IPS-15b (cell line): ENCODE data around the gene TIFAB.

Source experiments
- H3K27me3 ChIP-seq: one replicate; pipeline ENCODE4 v1.6.1; 2013; ENCODE audit warnings: low read length; ENCODE audit not compliant: control insufficient read depth, insufficient read depth
- H3K36me3 ChIP-seq: one replicate; pipeline ENCODE4 v1.6.1; 2013; ENCODE audit warnings: low read length; ENCODE audit not compliant: control insufficient read depth, insufficient read depth
- H3K4me1 ChIP-seq: one replicate; pipeline ENCODE4 v1.6.1; 2013; ENCODE audit warnings: mild to moderate bottlenecking, low read length; ENCODE audit not compliant: control insufficient read depth, insufficient read depth
- H3K4me3 ChIP-seq: one replicate; pipeline ENCODE4 v1.5.1; 2013; ENCODE audit warnings: low read depth, low read length
- H3K9ac ChIP-seq: one replicate; pipeline ENCODE4 v1.6.1; 2013; ENCODE audit warnings: low read depth, mild to moderate bottlenecking, low read length
- H3K9me3 ChIP-seq: one replicate; pipeline ENCODE4 v1.6.1; 2013; ENCODE audit warnings: mild to moderate bottlenecking, low read length; ENCODE audit not compliant: control insufficient read depth, insufficient read depth

The TIFAB gene

DNA sequence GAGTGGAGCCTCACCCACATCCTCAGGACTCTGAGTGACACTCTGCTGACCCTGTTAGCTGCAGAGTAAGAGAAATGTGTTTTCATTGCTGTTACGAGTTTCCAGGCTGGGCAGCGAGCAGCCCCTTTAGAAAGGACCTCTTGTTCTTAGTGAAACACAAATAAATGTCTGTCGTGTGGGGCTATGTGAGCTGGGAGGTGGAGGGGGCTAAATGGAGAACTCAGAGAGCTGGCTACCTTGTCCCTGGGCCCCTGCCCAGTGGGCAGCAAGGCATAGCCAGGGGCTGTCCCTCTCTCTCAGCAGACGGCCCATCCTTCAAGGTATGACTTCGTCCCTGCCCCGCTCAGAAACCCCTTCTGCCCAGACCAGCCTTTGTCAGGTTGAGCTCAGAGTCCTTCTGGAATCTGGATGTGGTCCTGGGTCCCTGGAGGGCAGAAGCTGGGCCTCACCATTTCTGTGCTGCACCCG lies 15.2 kb downstream of the TIFAB start:
- Histone ChIP-seq H3K9ac (no peak overlapping the region), H3K4me3 (no peak overlapping the region), H3K4me1 (no peaks in the 10 kb centered on the region), H3K36me3 (no peaks in the 10 kb centered on the region), H3K9me3 (no peaks in the 10 kb centered on the region), H3K27me3 (no peaks in the 10 kb centered on the region)

DNA sequence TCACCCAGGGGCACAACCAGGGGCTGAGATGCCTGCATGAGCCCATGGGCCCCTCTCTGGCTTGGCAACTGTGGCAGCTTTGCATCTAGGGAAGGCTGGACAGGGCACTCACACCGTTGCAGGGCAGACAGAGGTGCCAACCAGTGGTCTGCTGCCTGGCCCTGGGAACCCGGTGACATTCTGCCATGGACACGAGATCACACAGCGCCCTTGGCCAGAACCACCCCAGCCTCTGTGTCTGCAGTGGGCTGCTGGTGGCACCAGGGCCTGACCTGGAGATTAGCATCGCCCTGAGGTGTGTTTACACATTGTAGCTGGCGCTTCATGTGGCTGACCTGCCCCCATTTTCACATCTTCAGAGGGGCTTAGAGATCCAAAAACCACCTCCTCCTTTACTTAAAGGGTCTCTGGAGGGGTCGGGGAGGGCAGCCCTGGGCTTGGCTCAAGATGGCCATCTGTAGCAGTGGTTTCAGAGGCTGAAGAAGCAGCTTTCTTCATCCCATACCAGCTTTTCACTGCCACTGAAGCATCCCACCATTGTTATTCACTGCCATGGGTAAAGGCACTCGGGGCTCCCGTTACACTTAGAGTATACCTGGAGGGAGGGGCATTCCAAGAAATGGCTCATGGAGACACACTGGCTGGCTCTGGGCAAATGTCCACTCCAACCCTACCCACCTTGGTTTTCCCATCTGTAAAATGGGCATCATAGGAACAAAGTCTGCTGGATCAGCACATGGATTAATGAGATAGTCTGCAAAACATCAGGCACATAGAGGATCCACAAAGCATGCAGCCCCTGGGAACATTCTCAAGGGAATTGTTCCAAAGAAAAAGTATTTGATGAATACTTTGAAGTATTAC lies 16.5 kb downstream of the TIFAB start:
- no peaks in the 10 kb centered on the region for H3K27me3 ChIP-seq
- no peak overlapping the region for H3K4me3 ChIP-seq
- H3K9ac ChIP-seq = no peak overlapping the region
- H3K36me3 ChIP-seq = no peaks in the 10 kb centered on the region
- H3K4me1 ChIP-seq = no peaks in the 10 kb centered on the region
- no peaks in the 10 kb centered on the region for H3K9me3 ChIP-seq

- H3K36me3 ChIP-seq = no peaks in the 10 kb centered on the region
- no peaks in the 10 kb centered on the region for H3K27me3 ChIP-seq
- H3K4me3 ChIP-seq = no peak overlapping the region
- no peaks in the 10 kb centered on the region for H3K9me3 ChIP-seq
- H3K9ac ChIP-seq = no peak overlapping the region
- no peaks in the 10 kb centered on the region for H3K4me1 ChIP-seq
Measured at GRCh38 chr5:135434591-135435466, 17.3 kb downstream of the TIFAB start.

- Histone ChIP-seq H3K27me3 (no peaks in the 10 kb centered on the region), H3K9ac (no peak overlapping the region), H3K9me3 (no peaks in the 10 kb centered on the region), H3K4me3 (no peak overlapping the region), H3K4me1 (no peaks in the 10 kb centered on the region), H3K36me3 (no peaks in the 10 kb centered on the region)
Measured at GRCh38 chr5:135433681-135434426, 18.3 kb downstream of the TIFAB start.

DNA sequence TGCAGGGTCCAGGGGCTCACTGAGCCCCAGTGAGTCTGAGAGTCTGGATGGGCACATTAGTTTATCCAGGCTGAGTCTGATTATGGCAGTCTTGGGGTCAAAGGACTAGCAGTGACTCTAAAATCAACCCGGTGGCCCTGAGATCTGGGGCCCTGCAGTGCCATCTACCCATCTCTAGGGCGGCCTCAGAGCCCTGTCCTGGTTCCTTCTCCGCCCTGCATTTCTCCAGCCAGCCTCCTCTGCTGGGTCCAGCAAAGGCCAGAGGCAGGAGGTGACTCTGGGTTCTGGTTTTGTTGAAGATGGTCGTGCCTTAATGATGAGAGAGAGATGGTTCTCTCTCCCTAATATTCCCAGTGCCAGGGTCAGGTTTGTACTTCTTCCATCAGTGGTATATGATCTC lies 20.0 kb downstream of the TIFAB start:
- Histone ChIP-seq H3K27me3 (no peaks in the 10 kb centered on the region), H3K4me1 (no peaks in the 10 kb centered on the region), H3K4me3 (no peak overlapping the region), H3K36me3 (no peaks in the 10 kb centered on the region), H3K9ac (no peak overlapping the region), H3K9me3 (no peaks in the 10 kb centered on the region)

DNA sequence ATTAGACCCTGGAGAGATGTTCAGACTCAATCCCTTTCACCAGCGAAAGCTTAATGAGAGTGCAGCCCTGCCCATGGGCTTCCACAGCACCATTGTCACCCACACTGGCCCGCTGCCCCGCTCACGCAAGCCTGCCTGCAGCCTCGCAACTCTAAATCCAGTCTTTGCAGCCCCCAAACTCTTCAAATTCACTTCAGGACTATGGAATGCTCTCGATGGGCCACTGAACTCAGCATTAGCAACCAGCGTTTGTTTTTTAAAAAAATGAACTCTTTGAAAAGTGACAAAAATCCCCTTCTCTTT lies 22.1 kb downstream of the TIFAB start:
- Histone ChIP-seq H3K4me3 (no peak overlapping the region), H3K9me3 (no peaks in the 10 kb centered on the region), H3K36me3 (no peaks in the 10 kb centered on the region), H3K4me1 (no peaks in the 10 kb centered on the region), H3K9ac (no peak overlapping the region), H3K27me3 (no peaks in the 10 kb centered on the region)

- Histone ChIP-seq H3K9me3 (no peaks in the 10 kb centered on the region), H3K27me3 (no peaks in the 10 kb centered on the region), H3K4me1 (no peaks in the 10 kb centered on the region), H3K36me3 (no peaks in the 10 kb centered on the region), H3K4me3 (no peak overlapping the region), H3K9ac (no peak overlapping the region)
Measured at GRCh38 chr5:135429301-135430134, 22.6 kb downstream of the TIFAB start.

GRCh38 chr5:135428586-135428985 lies 23.6 kb downstream of the TIFAB start:
- H3K4me1 ChIP-seq = no peaks in the 10 kb centered on the region
- no peaks in the 10 kb centered on the region for H3K27me3 ChIP-seq
- no peaks in the 10 kb centered on the region for H3K36me3 ChIP-seq
- no peak overlapping the region for H3K9ac ChIP-seq
- no peak overlapping the region for H3K4me3 ChIP-seq
- no peaks in the 10 kb centered on the region for H3K9me3 ChIP-seq

DNA sequence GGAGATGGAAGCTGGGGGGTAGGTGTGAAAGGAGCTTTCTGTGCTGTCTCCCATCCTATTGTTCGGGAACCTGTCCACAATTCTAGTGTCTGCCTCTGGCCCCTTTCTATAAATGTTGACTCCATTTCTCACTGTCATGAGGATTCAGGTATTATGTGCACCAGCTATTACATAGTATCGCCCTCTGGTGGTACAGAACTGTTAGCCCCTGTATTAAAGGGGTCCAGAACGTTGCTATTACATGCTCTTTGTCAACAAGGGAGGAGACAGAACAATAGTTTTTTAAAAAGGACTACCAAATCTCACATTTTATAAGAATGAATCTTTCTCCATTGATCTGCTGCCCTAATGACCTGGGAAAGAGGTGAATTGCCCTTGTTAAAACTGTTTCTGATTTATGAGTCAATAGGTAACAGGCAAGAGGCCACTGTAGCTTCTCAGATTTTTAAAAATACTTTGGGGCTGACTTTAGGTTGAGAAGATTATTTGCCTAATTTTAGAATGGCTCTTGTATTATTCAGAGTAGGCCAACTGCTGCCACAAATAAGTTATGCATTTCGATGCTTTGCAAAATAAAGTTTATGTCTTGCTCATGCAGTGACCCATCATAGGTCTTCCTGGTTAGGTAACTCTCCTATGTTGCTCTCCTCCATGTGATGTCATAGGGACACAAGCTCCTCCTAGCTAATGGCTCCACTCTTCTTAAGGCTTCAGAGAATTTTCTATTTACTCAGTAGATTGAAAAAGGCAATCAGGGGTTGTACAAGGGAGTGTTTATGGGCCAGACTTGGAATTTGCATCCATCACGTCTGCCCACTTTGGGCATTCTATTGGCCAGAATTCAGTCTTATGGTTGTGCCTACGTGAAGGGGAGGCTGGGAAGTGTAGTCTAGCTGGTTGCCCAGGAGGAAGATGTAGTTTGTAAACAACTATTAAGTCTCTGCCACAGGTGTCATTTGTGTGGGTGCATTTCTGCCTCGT lies 25.8 kb downstream of the TIFAB start:
- H3K4me1 ChIP-seq = no peaks in the 10 kb centered on the region
- H3K4me3 ChIP-seq = no peak overlapping the region
- H3K36me3 ChIP-seq = no peaks in the 10 kb centered on the region
- no peaks in the 10 kb centered on the region for H3K9me3 ChIP-seq
- H3K9ac ChIP-seq = no peak overlapping the region
- no peaks in the 10 kb centered on the region for H3K27me3 ChIP-seq

DNA sequence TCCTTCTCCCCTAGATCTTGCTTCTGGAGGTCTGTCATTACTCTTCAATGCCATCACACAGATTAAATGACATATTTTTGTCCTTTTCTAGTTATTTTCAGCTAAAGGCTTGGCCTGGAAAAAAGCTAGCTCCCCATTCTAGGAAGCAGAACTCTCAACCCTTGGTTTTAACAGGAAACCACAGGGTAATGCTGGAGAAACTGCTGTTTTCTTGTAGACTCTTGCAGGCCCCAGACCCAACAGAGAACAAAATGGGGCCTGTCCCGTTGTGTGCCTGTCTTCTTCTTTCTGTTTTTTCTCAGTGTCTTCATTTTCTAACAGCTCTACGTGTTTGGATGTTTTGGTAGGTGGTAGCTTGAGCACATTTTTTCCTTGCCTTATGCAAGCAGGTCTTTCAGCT lies 26.5 kb downstream of the TIFAB start:
- H3K27me3 ChIP-seq = no peaks in the 10 kb centered on the region
- H3K9ac ChIP-seq = no peak overlapping the region
- no peak overlapping the region for H3K4me3 ChIP-seq
- no peaks in the 10 kb centered on the region for H3K9me3 ChIP-seq
- H3K4me1 ChIP-seq = no peaks in the 10 kb centered on the region
- H3K36me3 ChIP-seq = no peaks in the 10 kb centered on the region
